ENCODE measurements around the gene KIF3B.
A peak's percentile ranks its signal among the peaks of the same experiment; 100 is the strongest.
"Not testable (repeated sequence)": the region's sequence is repeated elsewhere in the genome, so short reads cannot be mapped to it uniquely, and the experiment has no call there.

The KIF3B gene

GRCh38 chr20:32248043-32248442, 29.4 kb upstream of the KIF3B start:
- DNase-seq (ENCODE audit: low spot score): no peak

GRCh38 chr20:32249030-32249738, 28.3 kb upstream of the KIF3B start:
- DNase-seq (ENCODE audit: low spot score): peak; percentile 53

- DNase-seq (ENCODE audit: low spot score): no peak
Observed at GRCh38 chr20:32251470-32251869, 26.0 kb upstream of the KIF3B start.

- no peak for DNase-seq (ENCODE audit: low spot score)
Observed at GRCh38 chr20:32252189-32252588, 25.3 kb upstream of the KIF3B start.

- DNase-seq (ENCODE audit: low spot score): not testable (repeated sequence)
Observed at GRCh38 chr20:32260973-32261372, 16.5 kb upstream of the KIF3B start.

GRCh38 chr20:32261644-32262043, 15.8 kb upstream of the KIF3B start:
- DNase-seq (ENCODE audit: low spot score): no peak

- no peak for DNase-seq (ENCODE audit: low spot score)
Observed at GRCh38 chr20:32263398-32263954, 14.0 kb upstream of the KIF3B start.

- no peak for DNase-seq (ENCODE audit: low spot score)
Observed at GRCh38 chr20:32271620-32272019, 5.8 kb upstream of the KIF3B start.

- no peak for DNase-seq (ENCODE audit: low spot score)
Observed at GRCh38 chr20:32274359-32274758, 3.1 kb upstream of the KIF3B start.

- DNase-seq (ENCODE audit: low spot score): not testable (repeated sequence)
Observed at GRCh38 chr20:32275163-32275562, 2.3 kb upstream of the KIF3B start.

GRCh38 chr20:32278199-32278643, 770 bp downstream of the KIF3B start:
- DNase-seq (ENCODE audit: low spot score): peak; percentile 16

GRCh38 chr20:32281711-32282110, 4.3 kb downstream of the KIF3B start:
- DNase-seq (ENCODE audit: low spot score): no peak

- DNase-seq (ENCODE audit: low spot score): no peak
Observed at GRCh38 chr20:32282461-32282860, 5.0 kb downstream of the KIF3B start.

GRCh38 chr20:32285082-32285620, 7.7 kb downstream of the KIF3B start:
- peak; percentile 35 for DNase-seq (ENCODE audit: low spot score)

GRCh38 chr20:32285621-32286371, 8.3 kb downstream of the KIF3B start:
- peak; percentile 84 for DNase-seq (ENCODE audit: low spot score)

GRCh38 chr20:32287231-32287638, 9.8 kb downstream of the KIF3B start:
- DNase-seq (ENCODE audit: low spot score): no peak

GRCh38 chr20:32288225-32288849, 10.9 kb downstream of the KIF3B start:
- DNase-seq (ENCODE audit: low spot score): no peak

GRCh38 chr20:32289299-32289660, 11.8 kb downstream of the KIF3B start:
- not testable (repeated sequence) for DNase-seq (ENCODE audit: low spot score)

- DNase-seq (ENCODE audit: low spot score): no peak
Observed at GRCh38 chr20:32289661-32290431, 12.4 kb downstream of the KIF3B start.

GRCh38 chr20:32291166-32291565, 13.7 kb downstream of the KIF3B start:
- no peak for DNase-seq (ENCODE audit: low spot score)

- no peak for DNase-seq (ENCODE audit: low spot score)
Observed at GRCh38 chr20:32292548-32292947, 15.1 kb downstream of the KIF3B start.

GRCh38 chr20:32294071-32294470, 16.6 kb downstream of the KIF3B start:
- DNase-seq (ENCODE audit: low spot score): no peak
